Measurements from ENCODE around the gene SNRPA.

GRCh38 chr19:40807147-40808020, 56.4 kb downstream of the SNRPA start:
- TF ChIP-seq EZH2phosphoT487 (IDR thresholded peaks at IDR 0.05; ENCODE audit: low read depth, severe bottlenecking, unreplicated experiment) (no peak), CTCF (IDR thresholded peaks at IDR 0.05; ENCODE audit: poor library complexity) (peak; percentile 37)
